Measurements from ENCODE around the gene SGIP1.

SGIP1 gene

DNA sequence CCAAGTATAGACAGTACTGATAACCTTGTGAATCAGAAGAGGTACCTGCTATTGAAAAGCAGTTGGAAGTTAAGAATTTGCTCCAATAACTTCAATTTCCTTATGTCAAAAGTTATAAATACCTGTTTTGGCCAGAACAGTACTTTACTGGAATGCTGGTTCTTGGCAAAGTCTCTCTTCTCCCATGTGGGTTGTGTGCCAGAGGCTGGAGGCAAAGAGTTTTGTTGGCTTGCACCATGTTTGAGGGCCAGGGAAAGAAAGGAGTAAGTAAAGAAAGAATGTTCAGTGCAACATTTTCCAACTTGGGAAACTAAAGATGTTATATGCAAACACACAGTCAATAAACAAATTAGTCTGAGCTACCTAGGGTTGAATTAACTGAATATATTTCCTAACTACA, 151.3 kb downstream of the SGIP1 start:
- no peak for DNase-seq

DNA sequence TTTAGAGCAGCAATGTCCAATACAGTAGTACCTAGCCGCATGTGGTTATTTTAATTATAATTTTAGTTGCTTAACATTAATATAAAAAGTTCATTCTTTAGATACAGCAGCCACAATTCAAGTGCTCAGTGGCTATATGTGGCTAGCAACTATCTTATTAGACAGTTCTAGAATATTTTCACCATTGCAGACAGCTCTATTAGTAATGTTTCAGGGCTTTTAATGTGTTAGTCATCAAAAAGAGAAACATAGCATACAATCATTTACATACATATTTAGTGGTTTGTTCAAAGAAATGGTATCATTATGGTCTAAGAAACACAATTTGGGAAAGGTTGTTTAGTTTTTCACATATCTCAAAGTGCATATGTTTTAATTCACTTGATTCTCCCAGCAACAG, 151.7 kb downstream of the SGIP1 start:
- no peak for DNase-seq

DNA sequence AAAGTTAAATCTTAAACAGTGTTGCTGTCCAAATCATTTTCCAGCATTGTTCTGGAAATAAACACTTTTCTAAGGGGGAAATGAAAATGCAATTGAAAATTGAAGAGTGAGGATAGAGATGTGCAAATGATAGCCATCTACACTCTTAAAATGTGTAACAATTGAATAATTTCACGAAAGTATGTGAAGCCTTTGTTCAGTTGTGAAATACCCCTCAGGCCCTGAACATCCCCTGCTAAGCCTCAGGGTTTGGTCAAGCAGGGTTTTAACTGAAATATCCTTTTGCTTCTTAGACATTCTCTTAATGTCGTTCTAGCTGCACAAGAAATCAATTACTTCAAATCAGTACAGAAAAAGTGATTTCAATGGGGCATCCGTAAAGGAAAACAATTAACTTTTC, 152.5 kb downstream of the SGIP1 start:
- no peak for DNase-seq

DNA sequence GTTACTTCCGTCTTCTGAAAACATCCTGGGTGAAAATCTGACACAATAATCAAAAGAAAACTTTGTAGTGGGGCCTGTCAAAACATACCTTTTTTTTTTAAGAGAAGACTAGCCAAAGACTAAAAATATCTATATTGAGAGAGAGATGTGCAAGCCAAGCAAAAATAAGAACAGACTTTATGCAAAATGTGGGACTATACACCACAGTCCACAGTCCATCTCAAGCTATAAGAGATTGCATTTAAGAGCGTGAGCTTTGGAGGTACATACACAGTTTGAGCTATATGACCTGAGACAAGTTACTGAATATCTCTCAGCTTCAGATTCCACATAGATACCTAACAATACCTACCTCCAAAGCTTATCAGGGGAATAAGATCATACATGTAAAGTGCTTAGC, 153.4 kb downstream of the SGIP1 start:
- DNase-seq = no peak

DNA sequence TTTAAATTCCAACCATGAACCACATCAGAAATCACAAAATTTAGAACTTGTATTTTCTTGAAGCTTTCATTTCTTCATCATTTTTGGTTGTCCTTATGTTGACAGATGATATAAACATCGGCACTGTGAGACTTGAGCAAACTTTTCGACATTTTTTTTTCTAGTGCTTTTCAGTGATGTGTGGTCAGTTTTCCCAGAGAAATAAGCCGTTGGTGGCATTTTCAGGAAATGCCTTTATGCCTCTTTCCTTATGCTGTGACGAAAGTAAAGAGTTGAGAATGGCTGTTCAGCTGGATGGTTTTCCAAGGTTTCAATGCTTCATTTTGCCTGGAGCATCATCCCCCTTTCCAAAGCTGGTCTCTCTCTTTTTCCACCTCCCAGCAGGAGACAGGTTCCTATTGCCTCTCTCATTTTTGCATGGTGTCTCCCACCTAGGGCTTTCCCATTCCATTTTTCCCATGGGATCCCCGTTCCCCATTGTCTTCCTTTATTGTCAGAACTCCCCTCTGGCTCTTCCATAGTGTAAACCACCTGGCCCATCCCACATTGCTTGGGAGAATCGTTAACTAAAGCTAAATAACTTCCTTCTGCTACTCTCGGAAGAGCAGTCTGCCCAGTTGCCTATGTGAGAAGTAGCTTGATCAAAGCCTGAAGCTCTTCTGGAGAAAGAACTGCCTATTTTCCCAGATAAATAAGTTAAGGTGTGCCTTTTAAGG, 156.9 kb downstream of the SGIP1 start:
- no peak for DNase-seq

DNA sequence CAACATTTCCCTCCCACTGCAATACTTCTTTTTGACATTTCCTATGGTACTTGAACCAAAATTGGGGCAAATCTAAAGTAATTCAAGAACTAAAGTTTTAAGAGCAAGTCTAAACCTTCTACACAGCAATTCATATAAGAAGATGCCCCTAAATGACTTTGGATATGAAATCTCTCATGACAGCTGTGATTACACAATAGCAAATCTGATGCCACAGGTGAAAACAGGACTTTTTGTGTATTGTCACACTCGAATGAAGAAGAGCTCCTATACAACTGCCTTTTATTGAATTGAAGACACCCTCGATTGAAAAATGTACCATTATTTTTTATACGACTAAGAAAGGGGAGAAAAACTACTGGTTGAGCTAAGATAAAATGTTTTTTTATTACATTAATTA, 158.7 kb downstream of the SGIP1 start:
- DNase-seq = peak; percentile 52

DNA sequence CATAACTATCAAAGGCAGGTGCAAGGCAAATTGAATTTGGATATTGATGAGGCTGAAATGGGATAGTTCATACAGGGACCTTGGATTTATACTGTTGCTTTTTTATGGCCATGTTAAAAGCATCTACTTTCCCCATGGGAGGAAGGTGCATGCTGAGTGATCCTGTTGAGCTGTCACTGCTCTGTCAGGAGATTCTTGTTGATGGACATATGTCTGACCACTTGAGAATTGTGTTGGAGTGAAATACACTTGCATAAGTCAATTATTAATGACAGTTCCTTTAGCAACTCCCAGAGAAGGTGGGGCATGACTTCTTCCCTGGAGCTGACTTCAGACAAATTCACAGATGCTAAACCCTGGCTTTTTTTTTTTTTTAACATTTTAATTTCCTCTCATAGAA, 159.9 kb downstream of the SGIP1 start:
- DNase-seq = peak; percentile 86

DNA sequence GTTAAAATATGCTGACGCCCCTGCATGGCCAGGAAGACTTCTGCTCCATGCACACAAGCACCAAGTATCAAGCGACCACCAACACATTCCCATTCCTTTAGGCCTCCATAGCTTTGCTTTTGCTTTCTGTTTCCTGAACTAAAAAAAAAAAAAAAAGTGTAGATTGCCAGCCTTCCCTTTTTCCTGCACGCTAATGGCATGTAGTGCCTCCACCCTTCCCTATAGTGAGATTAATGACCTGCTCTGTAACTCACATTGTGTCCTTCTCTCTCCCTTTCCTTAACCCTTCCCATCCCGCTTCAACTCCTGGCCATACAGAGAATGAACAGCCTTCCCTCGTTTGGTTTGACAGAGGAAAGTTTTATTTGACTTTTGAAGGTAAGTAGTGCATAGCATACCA, 161.2 kb downstream of the SGIP1 start:
- peak; percentile 59 for DNase-seq

DNA sequence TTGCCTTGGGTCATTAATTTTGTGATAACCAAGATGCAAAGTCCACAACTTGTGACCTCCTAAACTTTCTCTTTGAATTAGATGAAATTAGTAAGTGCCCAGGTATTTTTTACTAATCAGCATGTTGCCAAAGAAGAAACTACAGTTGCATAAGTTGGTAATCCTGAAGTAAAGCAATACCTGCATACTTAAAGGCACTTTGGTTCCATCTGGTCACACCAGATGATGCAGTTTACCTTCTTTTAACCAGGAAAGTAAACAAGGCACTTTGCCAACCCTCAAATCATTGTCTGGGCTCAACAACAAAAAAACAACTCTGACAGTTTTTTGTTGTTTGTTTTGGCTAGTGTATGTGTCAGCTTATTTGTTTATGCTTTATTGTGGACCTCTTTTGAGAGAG, 162.8 kb downstream of the SGIP1 start:
- DNase-seq = peak; percentile 82

DNA sequence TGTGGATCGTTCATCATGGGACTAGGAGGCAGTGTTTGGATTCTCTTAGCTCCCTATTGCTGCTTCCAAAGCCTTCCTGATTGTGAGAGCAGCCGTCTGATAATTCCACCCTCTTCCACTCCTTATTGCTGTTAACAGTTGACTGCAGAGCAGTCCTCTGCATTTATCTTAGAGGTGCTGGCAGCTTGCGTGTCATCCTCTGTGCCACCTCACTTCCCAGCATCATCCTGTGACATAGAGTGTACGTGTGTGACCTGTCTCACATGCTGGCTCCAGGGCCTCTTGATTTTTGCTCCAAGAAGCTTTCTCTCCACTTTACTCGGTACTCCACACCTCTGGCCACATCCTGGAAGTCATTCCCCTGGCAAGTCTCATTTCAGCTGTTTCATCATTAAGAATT, 165.3 kb downstream of the SGIP1 start:
- no peak for DNase-seq

DNA sequence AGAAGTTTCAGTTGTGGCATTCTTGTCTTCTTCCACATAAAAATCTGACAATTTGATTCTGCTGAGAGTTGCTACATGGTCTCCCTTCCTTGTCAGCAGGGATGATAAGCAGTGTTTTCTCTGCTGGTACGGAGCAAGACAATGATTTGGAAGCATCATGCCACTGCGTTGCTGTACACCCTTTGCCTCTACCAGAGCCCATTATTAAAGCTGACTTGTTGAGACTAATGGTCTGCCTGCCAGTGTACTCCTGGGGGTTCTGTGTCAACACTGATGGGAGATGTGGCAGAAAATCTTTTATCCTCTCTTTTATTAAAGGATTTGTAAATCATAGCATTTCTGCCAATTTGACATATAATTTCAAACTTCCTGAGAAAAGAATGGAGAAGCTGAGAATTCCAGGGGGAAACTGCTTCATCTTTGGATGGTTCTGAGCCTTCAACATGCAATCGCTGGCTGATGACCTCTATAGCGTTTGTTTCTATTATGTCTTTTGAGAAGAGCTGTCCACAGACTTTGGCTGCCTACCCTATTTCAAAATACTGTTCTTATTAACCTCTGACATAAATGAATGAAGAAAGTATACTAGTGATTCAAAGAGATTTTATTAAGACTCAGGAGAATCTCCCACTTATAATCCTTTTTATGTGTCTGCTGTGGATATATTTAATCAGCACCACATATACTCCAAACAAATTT, 170.4 kb downstream of the SGIP1 start:
- no peak for DNase-seq

DNA sequence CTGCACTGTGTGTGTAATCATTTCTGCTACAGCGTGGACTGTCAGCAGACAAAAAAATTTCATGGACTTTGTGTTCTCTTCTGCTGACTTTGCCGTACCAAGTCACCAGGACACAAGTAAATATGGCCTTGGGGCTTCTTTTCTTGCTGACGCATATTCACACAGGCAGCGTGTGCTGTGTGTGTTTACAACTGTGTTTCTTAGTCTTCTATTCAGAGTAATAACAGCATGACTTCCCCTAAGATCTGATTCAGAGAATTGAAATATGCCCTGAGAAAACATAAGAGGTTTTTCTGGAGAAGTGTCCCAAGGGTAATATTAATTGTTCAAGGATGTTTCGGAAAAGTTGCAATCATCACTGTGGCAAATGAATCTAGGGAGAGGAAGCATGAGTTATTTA, 171.2 kb downstream of the SGIP1 start:
- DNase-seq = no peak

DNA sequence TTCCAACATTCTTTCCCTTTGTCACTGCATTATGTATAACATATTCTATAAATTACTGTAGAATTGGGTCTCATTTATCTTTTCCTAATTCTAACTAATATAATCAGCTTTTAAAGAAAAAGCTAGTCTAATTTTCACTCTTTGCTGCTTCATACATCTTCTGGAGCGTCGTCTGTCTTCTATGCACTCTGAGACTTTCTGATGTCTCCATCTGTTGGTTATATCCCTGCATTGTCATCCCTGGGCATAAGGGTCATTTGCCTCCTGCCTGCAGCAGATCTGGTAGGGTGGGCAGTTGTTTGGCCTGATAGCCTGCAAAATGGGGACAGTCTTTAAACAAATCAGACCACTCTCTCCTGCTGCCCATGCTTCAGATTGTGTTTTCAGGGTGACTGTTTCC, 177.5 kb downstream of the SGIP1 start:
- DNase-seq = peak; percentile 64

DNA sequence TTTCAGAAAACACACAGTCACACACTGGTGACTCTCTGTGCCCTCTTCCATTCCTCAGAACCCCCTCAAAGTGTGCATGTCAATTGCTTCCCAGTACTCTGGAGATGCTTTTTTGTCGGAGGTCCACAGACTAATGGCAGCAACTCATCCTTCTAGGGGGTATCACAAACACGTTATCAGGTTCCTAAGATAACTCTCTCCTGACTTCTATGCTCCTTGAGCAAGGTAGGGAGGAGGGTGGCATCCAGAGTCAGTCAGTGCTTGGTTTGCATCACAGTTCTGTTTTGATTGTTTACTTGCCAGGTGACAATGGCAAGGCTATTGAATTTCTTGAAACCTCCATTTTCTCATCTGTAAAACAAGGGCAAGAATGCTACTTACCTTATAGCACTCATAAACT, 178.9 kb downstream of the SGIP1 start:
- DNase-seq = no peak

DNA sequence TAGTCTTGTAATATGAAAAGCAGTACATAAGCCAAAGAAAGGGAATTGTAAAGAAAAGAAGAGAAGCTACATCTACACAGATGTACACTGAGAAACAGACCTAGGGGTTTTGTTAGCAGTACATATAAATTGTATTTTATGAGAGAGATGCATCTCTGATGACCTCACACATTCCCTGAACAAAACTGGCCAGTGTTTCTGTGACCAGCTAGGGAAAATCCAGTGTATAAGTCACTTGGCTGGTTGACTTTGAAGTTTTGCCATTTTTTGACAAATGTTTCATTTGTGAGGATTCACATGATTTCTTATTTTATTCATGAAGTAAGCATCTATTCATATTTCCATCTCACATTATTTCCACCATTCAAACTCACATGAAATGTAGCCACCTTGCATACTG, 190.0 kb downstream of the SGIP1 start:
- DNase-seq = no peak

DNA sequence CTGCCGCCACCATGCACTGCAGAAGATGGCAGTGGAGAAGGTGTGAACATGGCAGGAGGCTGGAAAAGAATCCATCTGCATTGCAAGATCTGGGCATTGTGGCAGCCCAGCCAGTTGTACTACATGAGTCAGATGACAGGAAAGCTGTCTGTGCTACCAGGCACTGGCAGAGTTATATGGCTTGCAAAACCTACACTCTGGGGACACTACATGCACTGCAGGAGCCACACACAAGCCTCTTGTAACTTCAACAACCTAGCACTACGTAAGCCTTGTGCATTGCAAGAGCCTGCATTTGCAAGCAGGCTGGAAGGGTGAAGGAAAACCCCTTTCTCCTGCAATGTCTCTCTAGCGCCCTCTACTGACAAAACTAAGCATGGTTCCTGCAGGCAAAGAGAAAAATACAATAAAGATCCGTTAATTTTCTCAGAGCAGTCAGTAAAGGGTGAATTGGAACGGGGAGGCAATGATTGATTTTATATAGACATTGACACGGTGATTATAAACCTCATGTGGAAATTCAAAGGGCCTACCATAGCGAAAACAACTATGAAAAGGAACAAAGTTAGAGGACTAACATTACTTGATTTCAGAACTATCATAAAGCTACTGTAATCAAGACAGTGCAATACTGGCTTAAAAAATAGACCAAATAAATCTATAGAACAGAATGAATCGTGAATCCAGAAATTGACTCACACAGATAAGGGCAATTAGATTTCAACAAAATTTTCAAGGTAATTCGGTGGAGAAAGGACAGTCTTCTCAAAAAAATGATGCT, 192.1 kb downstream of the SGIP1 start:
- peak; percentile 96 for DNase-seq

DNA sequence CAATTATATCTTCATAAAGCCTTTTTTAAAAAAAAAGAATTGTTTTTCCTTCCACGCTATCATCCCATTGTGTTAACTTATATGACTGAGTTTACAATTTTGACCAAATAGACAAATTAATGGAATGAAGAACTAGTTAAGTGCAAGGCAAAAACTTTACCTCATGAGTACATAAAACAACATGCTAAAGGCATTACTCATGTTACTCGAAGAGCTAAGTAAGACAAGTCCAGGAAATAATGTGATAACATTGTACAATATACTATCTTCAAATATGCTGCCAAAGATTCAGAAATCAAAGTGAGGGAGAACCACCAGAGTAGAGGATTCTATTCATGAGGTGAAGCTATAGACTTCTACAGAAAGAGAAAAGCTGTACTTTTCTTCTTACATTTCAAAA, 194.1 kb downstream of the SGIP1 start:
- no peak for DNase-seq

DNA sequence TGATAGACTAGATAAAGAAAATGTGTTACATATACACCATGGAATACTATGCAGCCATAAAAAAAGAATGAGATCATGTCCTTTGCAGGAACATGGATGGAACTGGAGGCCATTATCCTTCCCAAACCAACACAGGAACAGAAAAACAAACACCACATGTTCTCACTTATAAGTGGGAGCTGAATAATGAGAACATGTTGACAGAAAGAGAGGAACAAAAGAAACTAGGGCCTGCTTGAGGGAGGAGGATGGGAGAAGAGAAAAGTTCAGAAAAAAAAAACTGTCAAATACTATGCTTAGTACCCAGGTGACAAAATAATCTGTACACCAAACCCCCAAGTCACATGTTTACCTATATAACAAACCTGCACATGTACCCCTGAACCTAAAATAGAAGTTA, 194.8 kb downstream of the SGIP1 start:
- DNase-seq = peak; percentile 34

DNA sequence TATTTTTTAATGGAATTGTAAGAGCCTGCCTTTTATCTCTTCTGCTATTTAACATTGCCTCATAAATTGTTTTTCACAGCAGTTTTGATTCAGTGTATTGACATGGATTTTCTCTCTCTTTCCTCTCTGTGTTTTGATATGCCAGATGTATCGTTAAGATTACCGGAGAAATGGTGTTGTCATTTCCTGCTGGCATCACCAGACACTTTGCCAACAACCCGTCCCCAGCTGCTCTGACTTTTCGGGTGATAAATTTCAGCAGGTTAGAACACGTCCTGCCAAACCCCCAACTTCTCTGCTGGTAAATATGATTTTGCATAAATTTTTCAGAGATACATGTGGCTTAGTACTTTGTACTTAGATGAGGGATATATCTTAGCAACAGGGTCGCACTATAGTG, 195.2 kb downstream of the SGIP1 start:
- no peak for DNase-seq

DNA sequence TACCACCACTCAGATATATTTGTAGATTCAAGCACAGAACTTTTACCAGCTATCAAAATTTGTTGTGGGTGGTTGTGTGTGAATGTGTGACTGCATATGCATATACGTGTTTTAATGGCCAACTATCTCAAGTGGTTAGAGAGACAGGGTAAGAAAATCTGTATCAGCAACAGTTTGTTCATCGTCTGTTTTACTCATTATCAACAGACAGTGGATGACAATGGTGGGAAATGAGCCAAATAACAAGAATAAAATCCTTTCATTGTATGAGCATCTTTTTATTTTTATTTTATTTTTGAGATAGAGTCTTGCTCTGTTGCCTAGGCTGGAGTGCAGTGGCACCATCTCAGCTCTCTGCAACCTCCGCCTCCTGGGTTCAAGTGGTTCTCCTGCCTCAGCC, 195.6 kb downstream of the SGIP1 start:
- DNase-seq = no peak

DNA sequence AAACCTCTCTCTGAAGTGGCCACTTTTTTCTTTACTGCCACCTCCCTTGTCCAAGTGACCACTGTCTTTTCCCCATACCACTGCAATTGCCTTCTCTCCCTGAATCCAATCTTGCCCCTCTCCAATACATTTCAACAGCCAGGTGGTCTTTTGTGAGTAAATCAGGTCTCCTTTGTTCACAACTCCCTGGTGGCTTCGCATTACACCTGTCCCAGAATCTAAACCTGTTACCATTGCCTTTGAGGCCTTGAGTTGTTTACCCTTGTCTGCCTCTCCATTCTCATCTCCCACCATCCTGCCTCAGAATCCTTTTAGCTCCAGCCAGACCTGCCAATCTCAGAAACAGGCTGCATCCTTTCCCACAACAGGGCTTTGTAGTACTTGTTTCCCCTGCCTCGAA, 196.5 kb downstream of the SGIP1 start:
- no peak for DNase-seq

DNA sequence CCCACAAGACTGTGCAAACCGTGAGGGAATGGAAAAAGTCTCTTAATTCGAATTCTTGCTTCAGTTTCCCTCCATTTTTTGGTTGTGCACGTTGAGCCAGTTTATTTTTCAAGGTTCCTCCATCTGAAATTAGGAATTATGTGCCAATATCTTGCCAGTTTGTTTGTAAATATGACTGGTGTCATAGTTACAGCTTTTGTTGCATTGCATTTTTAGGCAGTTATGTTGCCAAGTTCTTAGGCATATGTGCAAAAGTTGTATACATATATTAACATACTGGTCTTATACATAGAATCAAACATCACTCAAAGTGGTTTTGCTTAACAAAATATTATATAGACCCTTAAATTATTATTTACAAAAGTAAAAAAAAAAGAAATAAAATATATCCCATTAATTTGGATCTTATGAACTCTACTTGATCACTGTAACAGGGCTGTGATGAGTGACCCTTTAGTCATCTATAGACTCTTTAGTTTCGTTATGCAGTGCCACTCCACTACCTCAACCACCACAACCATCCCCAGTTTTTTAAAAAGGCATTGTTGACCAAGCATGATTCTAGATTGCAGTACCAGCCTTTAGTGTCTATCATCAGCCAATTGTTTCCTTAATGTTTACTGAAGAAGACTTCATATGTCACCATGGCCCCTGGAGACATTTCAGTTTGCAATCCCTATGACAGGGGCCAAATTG, 197.4 kb downstream of the SGIP1 start:
- DNase-seq = no peak

DNA sequence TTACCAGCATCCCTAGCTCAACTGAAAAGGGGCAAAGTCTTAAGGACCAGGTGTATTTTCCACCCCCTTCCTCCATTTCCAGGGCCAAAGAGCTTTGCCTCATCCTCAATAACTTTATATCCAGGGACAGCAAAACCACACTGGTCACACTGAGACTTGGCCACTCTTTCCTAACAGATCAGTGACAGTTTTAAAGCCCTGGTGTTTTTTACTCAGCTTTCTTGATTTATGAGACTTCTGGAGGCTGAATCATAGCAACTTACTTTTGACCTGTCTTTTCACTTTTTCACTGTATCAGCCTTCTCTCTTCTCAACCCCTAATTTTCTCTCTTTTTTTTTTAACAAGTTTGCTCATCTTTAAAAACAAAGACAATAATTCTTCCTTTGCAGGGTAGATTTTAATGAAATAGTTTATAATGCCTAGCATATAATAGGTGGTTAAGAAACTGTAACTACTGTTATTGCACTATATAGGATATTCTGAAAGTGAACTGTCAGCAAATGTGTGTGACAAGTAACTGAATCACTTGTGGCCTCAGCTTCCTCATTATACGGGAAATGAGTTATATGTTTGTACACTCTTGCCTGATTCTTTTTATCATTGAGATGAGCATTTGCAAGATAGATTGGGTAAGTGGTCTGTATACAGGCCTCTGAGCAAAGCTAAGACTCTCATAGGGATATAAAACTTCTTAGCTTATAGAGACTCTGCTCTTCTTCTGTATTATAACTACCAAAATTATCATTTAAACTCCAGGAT, 198.6 kb downstream of the SGIP1 start:
- no peak for DNase-seq
